ENCODE results near the gene LAYN. TPM values are rescaled to one million over a fixed set of nuclear protein-coding genes. Genes with fewer than 3 reads are reported as not detected.
A peak's percentile ranks its signal among the peaks of the same experiment; 100 is the strongest.

The LAYN gene
- total RNA-seq, 1 experiment from 2014 or later = 0.47 TPM

GRCh38 chr11:111586388-111586831 is 45.9 kb downstream of the LAYN start:
- no TSS peak for BruUV-seq (replicated peaks)
- H3K36me3 Mint-ChIP-seq (ENCODE audit: insufficient read depth, unreplicated experiment) = no peaks in the 10 kb centered on the region
- CTCF ChIA-PET = interaction anchor here (0.5 to 0.9 kb wide), 3 partner anchors 179 to 191 kb away, joined by 3 to 6 read pairs (median 4); partner anchors contain the start of gene PPP2R1B
- H3K4me1 Mint-ChIP-seq (ENCODE audit: low read depth, unreplicated experiment) = peaks cover 10% of the 10 kb centered on the region
- TF ChIP-seq CTCF (IDR thresholded peaks at IDR 0.05; ENCODE audit: unreplicated experiment) = peak; percentile 47
- H3K27ac Mint-ChIP-seq (ENCODE audit: unreplicated experiment) = no peak overlapping the region
- peak; percentile 43 for DNase-seq
- no peaks in the 10 kb centered on the region for H3K27me3 Mint-ChIP-seq (ENCODE audit: unreplicated experiment)
- H3K9me3 Mint-ChIP-seq (ENCODE audit: low read depth, unreplicated experiment) = no peaks in the 10 kb centered on the region
- no peak overlapping the region for H3K4me3 Mint-ChIP-seq (ENCODE audit: low read depth, unreplicated experiment)
- intact Hi-C loops (cut with micrococcal nuclease; ENCODE audit: unreplicated experiment) = loop anchor here (2.0 to 5.0 kb wide), 2 partner anchors 191 to 254 kb away; no protein-coding TSS in a partner anchor

GRCh38 chr11:111589114-111589513 is 48.6 kb downstream of the LAYN start:
- no peak for DNase-seq
- Mint-ChIP-seq H3K27me3 (ENCODE audit: unreplicated experiment) (no peaks in the 10 kb centered on the region), H3K4me1 (ENCODE audit: low read depth, unreplicated experiment) (peaks cover 10% of the 10 kb centered on the region), H3K27ac (ENCODE audit: unreplicated experiment) (no peak overlapping the region), H3K36me3 (ENCODE audit: insufficient read depth, unreplicated experiment) (no peaks in the 10 kb centered on the region), H3K4me3 (ENCODE audit: low read depth, unreplicated experiment) (no peak overlapping the region), H3K9me3 (ENCODE audit: low read depth, unreplicated experiment) (no peaks in the 10 kb centered on the region)
- no peak for TF ChIP-seq CTCF (IDR thresholded peaks at IDR 0.05; ENCODE audit: unreplicated experiment)
- no TSS peak for BruUV-seq (replicated peaks)
- intact Hi-C loops (cut with micrococcal nuclease; ENCODE audit: unreplicated experiment) = loop anchor here (5.0 kb wide), 1 partner anchor 188 kb away; no protein-coding TSS in a partner anchor
- CTCF ChIA-PET = no interaction called here

GRCh38 chr11:111589886-111590499 is 49.5 kb downstream of the LAYN start:
- no peaks in the 10 kb centered on the region for H3K36me3 Mint-ChIP-seq (ENCODE audit: insufficient read depth, unreplicated experiment)
- CTCF ChIA-PET = no interaction called here
- no peak for DNase-seq
- intact Hi-C loops (cut with micrococcal nuclease; ENCODE audit: unreplicated experiment) = loop anchor here (5.0 kb wide), 1 partner anchor 187 kb away; no protein-coding TSS in a partner anchor
- no TSS peak for BruUV-seq (replicated peaks)
- H3K27me3 Mint-ChIP-seq (ENCODE audit: unreplicated experiment) = no peaks in the 10 kb centered on the region
- H3K27ac Mint-ChIP-seq (ENCODE audit: unreplicated experiment) = no peak overlapping the region
- H3K4me1 Mint-ChIP-seq (ENCODE audit: low read depth, unreplicated experiment) = peaks cover 10% of the 10 kb centered on the region
- H3K4me3 Mint-ChIP-seq (ENCODE audit: low read depth, unreplicated experiment) = no peak overlapping the region
- no peak for TF ChIP-seq CTCF (IDR thresholded peaks at IDR 0.05; ENCODE audit: unreplicated experiment)
- H3K9me3 Mint-ChIP-seq (ENCODE audit: low read depth, unreplicated experiment) = no peaks in the 10 kb centered on the region

GRCh38 chr11:111591187-111591960 is 50.9 kb downstream of the LAYN start:
- no TSS peak for BruUV-seq (replicated peaks)
- H3K4me1 Mint-ChIP-seq (ENCODE audit: low read depth, unreplicated experiment) = no peaks in the 10 kb centered on the region
- no peak overlapping the region for H3K27ac Mint-ChIP-seq (ENCODE audit: unreplicated experiment)
- H3K4me3 Mint-ChIP-seq (ENCODE audit: low read depth, unreplicated experiment) = no peak overlapping the region
- DNase-seq = no peak
- CTCF ChIA-PET = no interaction called here
- H3K9me3 Mint-ChIP-seq (ENCODE audit: low read depth, unreplicated experiment) = no peaks in the 10 kb centered on the region
- intact Hi-C loops (cut with micrococcal nuclease; ENCODE audit: unreplicated experiment) = no loop called here
- H3K36me3 Mint-ChIP-seq (ENCODE audit: insufficient read depth, unreplicated experiment) = no peaks in the 10 kb centered on the region
- no peaks in the 10 kb centered on the region for H3K27me3 Mint-ChIP-seq (ENCODE audit: unreplicated experiment)
- no peak for TF ChIP-seq CTCF (IDR thresholded peaks at IDR 0.05; ENCODE audit: unreplicated experiment)
